Measurements from ENCODE around the gene EEF1AKMT1. TPM values are rescaled to one million over a fixed set of nuclear protein-coding genes. Genes with fewer than 3 reads are reported as not detected.
"Not testable (repeated sequence)": the region's sequence is repeated elsewhere in the genome, so short reads cannot be mapped to it uniquely, and the experiment has no call there.

EEF1AKMT1 gene
- total RNA-seq, 1 experiment from 2014 or later: 9.8 TPM

- H2AFZ ChIP-seq (ENCODE audit: low read depth, low read length, poor library complexity, severe bottlenecking); H3K9me3 ChIP-seq (ENCODE audit: control insufficient read depth in 1 of 2, insufficient read depth in 1 of 2, low read depth in 1 of 2, low read length in 2 of 2); H3K9me2 ChIP-seq (ENCODE audit: insufficient read depth); H4K20me1 ChIP-seq (ENCODE audit: insufficient read depth); intact Hi-C loops (cut with micrococcal nuclease); POLR2A ChIA-PET; H3K27me3 ChIP-seq (ENCODE audit: insufficient read depth, low read length); DNase-seq (ENCODE audit: low read depth, low spot score); H3K27ac ChIP-seq (ENCODE audit: low read depth, low read length); RAD21 ChIA-PET (ENCODE audit: low non-redundant PET in 1 of 2, low total read pairs in 2 of 2, uncharacterized antibody in 2 of 2, unreplicated experiment in 2 of 2); H3K4me2 ChIP-seq (ENCODE audit: low read length); H3K4me1 ChIP-seq (ENCODE audit: control insufficient read depth in 1 of 2, insufficient read depth in 2 of 2, low read length in 2 of 2); ATAC-seq; H3K4me3 ChIP-seq (replicated peaks in 1 of 2; ENCODE audit: low read depth in 1 of 2, low read length in 2 of 2); CTCF ChIA-PET; H3K9ac ChIP-seq (ENCODE audit: low read length); BruUV-seq (replicated peaks); H3K36me3 ChIP-seq (ENCODE audit: control insufficient read depth in 1 of 2, insufficient read depth in 2 of 2, low read length in 2 of 2); H3K79me2 ChIP-seq (ENCODE audit: insufficient read depth, low read length): not testable (repeated sequence)
Measured at GRCh38 chr13:20743830-20744404, 29.8 kb downstream of the EEF1AKMT1 start.

GRCh38 chr13:20740021-20740420 is 33.7 kb downstream of the EEF1AKMT1 start:
- ChIA-PET POLR2A (no interaction called here), CTCF (no interaction called here), RAD21 (ENCODE audit: low non-redundant PET in 1 of 2, low total read pairs in 2 of 2, uncharacterized antibody in 2 of 2, unreplicated experiment in 2 of 2) (no interaction called here)
- TF ChIP-seq ELF1 (IDR thresholded peaks at IDR 0.05; ENCODE audit: borderline replicate concordance, low read depth) (no peak), FOSL1 (IDR thresholded peaks at IDR 0.05; ENCODE audit: low read depth) (no peak), ZNF274 (IDR thresholded peaks at IDR 0.05; ENCODE audit: low read depth, low read length) (no peak), JUND (IDR thresholded peaks at IDR 0.05) (no peak), EGR1 (IDR thresholded peaks at IDR 0.05; ENCODE audit: low read depth) (no peak), ZBTB33 (IDR thresholded peaks at IDR 0.05; ENCODE audit: extremely low read depth, insufficient replicate concordance, low read length) (no peak), SRF (IDR thresholded peaks at IDR 0.05; ENCODE audit: low read depth) (no peak), CBX3 (IDR thresholded peaks at IDR 0.05; ENCODE audit: low read depth) (no peak), MAX (IDR thresholded peaks at IDR 0.05) (no peak)
- ATAC-seq: no peak
- H4K20me1 ChIP-seq (ENCODE audit: insufficient read depth): no peaks in the 10 kb centered on the region
- no peaks in the 10 kb centered on the region for H3K36me3 ChIP-seq (ENCODE audit: control insufficient read depth in 1 of 2, insufficient read depth in 2 of 2, low read length in 2 of 2)
- no peaks in the 10 kb centered on the region for H3K9me2 ChIP-seq (ENCODE audit: insufficient read depth)
- no peak for DNase-seq (ENCODE audit: low read depth, low spot score)
- H3K79me2 ChIP-seq (ENCODE audit: insufficient read depth, low read length): no peaks in the 10 kb centered on the region
- no peak overlapping the region for H3K27ac ChIP-seq (ENCODE audit: low read depth, low read length)
- H3K9ac ChIP-seq (ENCODE audit: low read length): no peak overlapping the region
- no peak overlapping the region for H2AFZ ChIP-seq (ENCODE audit: low read depth, low read length, poor library complexity, severe bottlenecking)
- H3K9me3 ChIP-seq (ENCODE audit: control insufficient read depth in 1 of 2, insufficient read depth in 1 of 2, low read depth in 1 of 2, low read length in 2 of 2): no peaks in the 10 kb centered on the region
- no peaks in the 10 kb centered on the region for H3K4me1 ChIP-seq (ENCODE audit: control insufficient read depth in 1 of 2, insufficient read depth in 2 of 2, low read length in 2 of 2)
- no peaks in the 10 kb centered on the region for H3K27me3 ChIP-seq (ENCODE audit: insufficient read depth, low read length)
- intact Hi-C loops (cut with micrococcal nuclease): no loop called here
- BruUV-seq (replicated peaks): no TSS peak
- H3K4me2 ChIP-seq (ENCODE audit: low read length): no peak overlapping the region
- H3K4me3 ChIP-seq (replicated peaks in 1 of 2; ENCODE audit: low read depth in 1 of 2, low read length in 2 of 2): no peak overlapping the region
